Pons (tissue), 1 donor: ENCODE results near the gene CNTNAP2.
"Not testable (repeated sequence)": the region's sequence is repeated elsewhere in the genome, so short reads cannot be mapped to it uniquely, and the experiment has no call there.

Experiments
- DNase-seq: peaks from one replicate; pipeline ENCODE4 v3.0.0-alpha.2; 2016; ENCODE audit warnings: low spot score

CNTNAP2 gene

GRCh38 chr7:148447221-148447849, 2330.7 kb downstream of the CNTNAP2 start:
- no peak for DNase-seq

- DNase-seq, result not testable (repeated sequence)
Measured at GRCh38 chr7:148451526-148451925, 2334.9 kb downstream of the CNTNAP2 start.

GRCh38 chr7:148456351-148456750, 2339.8 kb downstream of the CNTNAP2 start:
- DNase-seq, result no peak

DNA sequence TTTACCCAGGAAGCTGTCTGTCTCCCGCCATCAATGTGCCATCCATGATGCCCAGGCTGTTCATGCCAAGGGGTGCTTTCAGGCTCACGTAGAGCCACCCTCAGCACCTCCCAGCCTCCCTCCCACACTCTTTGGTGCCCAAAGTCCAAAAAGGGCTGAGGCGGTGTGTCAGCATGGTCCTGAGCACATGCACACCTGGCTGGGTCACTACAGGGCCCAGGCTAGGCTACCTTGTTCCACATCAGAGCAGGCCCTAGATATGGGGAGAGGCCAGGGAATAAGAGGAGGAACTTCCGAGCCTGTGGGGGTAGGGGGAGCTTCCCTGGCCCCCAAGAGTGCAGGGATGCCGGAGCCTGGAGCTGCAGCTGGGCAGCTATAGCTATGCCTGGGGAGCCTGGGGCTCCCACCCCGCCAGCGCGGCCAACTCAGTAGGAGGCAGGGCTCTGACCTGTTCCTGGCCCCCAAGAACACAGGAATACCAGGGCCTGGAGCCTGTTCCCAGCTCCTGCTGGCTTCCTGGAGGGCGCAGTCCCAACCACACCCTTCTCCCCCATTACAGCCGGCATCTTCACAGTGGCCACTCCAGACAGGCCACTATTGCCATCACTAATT, 2340.8 kb downstream of the CNTNAP2 start:
- no peak for DNase-seq

DNA sequence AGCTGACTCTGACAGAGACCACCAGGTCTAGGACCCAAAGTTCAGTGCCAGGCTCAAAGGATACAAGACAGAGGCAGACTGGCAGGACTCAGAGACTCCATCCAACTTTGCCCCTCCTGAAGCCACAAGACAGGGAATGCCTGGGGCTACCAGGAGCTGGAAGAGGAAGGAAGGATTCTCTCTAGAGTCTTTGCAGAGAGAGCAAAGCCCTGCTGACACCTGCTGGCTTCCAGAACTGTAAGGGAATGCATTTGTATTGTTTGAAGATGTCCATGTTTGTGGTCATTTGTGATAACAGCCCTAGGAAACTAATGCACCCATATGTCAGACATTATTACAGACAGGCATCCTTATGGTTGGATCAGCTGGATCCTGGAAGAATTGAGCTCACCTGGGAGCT, 2341.7 kb downstream of the CNTNAP2 start:
- no peak for DNase-seq

GRCh38 chr7:148461392-148462179, 2345.0 kb downstream of the CNTNAP2 start:
- DNase-seq, result no peak

GRCh38 chr7:148462774-148463173, 2346.2 kb downstream of the CNTNAP2 start:
- not testable (repeated sequence) for DNase-seq

DNA sequence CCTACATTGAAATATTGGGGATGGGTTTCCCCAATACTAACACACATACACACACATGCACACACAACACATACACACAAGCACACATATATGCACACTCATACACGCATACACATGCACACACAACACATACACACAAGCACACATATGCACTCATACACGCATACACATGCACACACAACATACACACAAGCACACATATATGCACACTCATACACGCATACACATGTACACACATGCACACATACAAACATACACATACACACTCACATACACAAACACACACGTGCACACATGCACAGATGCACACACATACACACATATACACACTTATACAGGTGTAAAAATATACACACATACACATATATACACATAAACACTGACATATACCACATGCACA, 2346.6 kb downstream of the CNTNAP2 start:
- DNase-seq, result no peak

DNA sequence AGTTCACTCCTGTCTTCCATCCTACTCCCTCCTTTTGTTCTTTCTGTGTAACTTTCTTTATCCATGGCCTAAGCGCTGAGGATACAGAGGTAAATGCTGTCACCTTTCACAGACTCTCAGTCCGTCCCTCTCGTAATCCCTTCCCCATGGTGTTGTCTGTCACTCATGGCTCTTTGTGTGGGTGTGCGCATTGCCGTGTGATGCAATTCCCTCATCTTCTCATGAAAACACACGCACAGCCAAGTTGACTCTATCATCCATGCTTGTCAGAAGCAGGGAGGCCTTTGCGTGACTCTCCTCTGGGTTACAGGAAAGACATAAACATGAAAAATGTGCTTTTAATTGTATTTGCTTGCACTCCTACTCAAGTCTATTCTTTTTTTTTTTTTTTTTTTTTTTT, 2348.3 kb downstream of the CNTNAP2 start:
- DNase-seq, result no peak

- DNase-seq, result not testable (repeated sequence)
Measured at GRCh38 chr7:148465441-148465840, 2348.8 kb downstream of the CNTNAP2 start.

- DNase-seq, result no peak
Measured at GRCh38 chr7:148466120-148466519, 2349.5 kb downstream of the CNTNAP2 start.

DNA sequence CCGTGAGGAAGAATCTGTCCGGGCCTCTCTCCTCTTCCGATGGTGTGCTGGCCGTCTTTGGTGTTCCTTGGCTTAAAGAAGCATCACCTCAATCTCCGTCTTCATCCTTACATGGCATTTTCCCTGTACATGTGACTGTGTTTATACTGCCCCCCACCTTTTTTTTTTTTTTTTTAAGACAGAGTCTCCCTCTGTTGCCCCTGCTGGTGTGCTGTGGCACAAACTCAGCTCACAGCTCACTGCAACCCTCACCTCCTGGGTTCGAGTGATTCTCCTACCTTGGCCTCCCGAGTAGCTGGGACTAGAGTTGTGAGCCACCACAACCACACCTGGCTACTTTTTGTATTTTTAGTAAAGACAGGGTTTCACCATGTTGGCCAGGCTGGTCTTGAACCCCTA, 2352.1 kb downstream of the CNTNAP2 start:
- DNase-seq, result no peak
